ENCODE data around the gene IL17B. TPM values are rescaled to one million over a fixed set of nuclear protein-coding genes. Genes with fewer than 3 reads are reported as not detected.

IL17B gene
- total RNA-seq, 6 experiments from 2014 or later, result 0.50 to 0.85 (median 0.76) TPM

DNA sequence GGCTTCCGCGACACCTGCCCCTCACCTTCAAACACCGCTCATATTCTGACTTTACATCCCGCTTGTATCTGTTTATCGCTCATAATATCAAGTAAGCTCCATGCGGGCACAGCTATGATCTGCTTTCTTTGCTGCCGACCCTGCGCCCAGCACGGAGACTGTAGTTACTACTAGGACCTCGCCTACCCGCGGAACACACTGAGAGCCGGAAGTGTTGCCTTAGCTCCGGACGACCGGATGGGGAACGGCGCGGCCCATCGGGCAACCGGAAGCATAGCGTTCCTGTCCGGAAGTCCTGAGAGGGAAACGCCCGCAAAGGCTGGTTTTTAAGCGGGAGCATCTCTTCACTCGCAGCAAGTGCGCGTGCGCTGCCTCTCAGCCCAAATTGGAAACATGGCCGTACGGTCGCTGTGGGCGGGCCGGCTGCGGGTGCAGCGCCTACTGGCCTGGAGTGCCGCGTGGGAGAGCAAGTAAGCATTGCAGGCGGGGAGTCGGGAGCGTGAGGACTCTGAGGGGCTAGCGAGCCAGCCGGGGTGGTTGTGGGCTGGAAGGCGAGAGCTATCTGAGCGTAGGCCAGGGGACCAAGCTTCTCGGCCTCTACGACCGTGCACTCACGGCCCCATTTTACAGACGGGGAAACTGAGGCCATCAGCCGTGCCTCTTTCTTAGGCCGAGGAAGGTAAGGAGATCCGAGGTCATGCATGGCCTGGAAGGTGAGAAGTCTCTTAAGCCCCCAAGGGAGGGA is 33.8 kb downstream of the IL17B start, which contains the start of gene GRPEL2:
Gene GRPEL2, plus strand, starts transcription at position 353 of the 745 bp plus-strand sequence. Its CDS starts 41 bp downstream, at position 394.
- H3K36me3 Mint-ChIP-seq (ENCODE audit: low read depth), result peaks cover 37% of the 10 kb centered on the region
- no peaks in the 10 kb centered on the region; the same call in 1 of the 2 replicates for H3K9me3 Mint-ChIP-seq
- H3K4me3 Mint-ChIP-seq, result peak within 1 kb of the TSS; percentile 95
- peaks cover 3% of the 10 kb centered on the region for H3K27me3 Mint-ChIP-seq (ENCODE audit: insufficient read depth)
- peaks cover 45% of the 10 kb centered on the region for H3K4me1 Mint-ChIP-seq (ENCODE audit: low read depth)
- DNase-seq, result peak; percentile 97
- TF ChIP-seq, protein P1, sequence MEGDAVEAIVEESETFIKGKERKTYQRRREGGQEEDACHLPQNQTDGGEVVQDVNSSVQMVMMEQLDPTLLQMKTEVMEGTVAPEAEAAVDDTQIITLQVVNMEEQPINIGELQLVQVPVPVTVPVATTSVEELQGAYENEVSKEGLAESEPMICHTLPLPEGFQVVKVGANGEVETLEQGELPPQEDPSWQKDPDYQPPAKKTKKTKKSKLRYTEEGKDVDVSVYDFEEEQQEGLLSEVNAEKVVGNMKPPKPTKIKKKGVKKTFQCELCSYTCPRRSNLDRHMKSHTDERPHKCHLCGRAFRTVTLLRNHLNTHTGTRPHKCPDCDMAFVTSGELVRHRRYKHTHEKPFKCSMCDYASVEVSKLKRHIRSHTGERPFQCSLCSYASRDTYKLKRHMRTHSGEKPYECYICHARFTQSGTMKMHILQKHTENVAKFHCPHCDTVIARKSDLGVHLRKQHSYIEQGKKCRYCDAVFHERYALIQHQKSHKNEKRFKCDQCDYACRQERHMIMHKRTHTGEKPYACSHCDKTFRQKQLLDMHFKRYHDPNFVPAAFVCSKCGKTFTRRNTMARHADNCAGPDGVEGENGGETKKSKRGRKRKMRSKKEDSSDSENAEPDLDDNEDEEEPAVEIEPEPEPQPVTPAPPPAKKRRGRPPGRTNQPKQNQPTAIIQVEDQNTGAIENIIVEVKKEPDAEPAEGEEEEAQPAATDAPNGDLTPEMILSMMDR (IDR thresholded peaks at IDR 0.05), result no peak
- peak within 1 kb of the TSS; percentile 90 for H3K27ac Mint-ChIP-seq

DNA sequence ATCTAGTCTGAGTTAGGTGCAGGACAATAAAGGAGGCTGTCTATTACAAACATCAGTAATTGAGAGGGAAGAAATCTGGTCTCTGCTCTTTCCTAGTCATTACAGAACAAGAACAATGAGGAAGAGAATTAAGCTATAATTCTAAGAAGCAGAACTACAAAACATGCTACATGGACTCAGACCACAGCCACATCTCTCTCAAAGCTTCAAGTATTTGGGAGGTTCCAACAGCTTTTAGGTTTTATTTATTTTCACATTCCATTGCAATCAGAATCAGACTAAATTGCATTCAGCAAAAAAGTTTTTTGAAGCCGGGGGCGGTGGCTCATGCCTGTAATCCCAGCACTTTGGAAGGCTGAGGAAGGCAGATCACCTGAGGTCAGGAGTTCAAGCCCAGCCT is 34.9 kb downstream of the IL17B start:
- Mint-ChIP-seq H3K4me3 (peak overlapping the region; percentile 95), H3K36me3 (ENCODE audit: low read depth) (peaks cover 27% of the 10 kb centered on the region), H3K27me3 (ENCODE audit: insufficient read depth) (peaks cover 3% of the 10 kb centered on the region), H3K9me3 (no peaks in the 10 kb centered on the region; the same call in 1 of the 2 replicates), H3K4me1 (ENCODE audit: low read depth) (peaks cover 45% of the 10 kb centered on the region), H3K27ac (peak overlapping the region; percentile 59; the same call in 1 of the 2 replicates)
- no peak for DNase-seq
- TF ChIP-seq, protein P1 (IDR thresholded peaks at IDR 0.05), result no peak

DNA sequence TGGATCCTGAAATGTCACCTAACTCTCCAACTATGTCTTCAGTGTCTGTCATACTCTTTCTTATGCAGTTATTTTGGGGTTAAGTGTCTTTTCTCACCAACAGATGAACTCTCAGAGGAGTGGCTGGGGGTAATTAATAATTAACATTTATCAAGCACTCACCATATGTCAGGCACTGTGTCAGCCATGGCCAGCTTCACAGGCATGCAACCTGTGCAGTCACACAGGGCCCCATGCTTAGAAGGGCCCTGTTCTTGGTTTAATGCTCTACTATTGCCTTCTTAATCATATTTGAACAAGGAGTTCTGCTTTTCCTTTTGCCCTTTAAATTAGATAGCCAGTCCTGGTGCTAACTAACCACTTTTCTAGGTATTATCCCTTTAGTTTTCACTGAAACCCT is 37.2 kb downstream of the IL17B start:
- TF ChIP-seq, protein P1 (IDR thresholded peaks at IDR 0.05), result no peak
- peaks cover 10% of the 10 kb centered on the region for H3K36me3 Mint-ChIP-seq (ENCODE audit: low read depth)
- no peak overlapping the region for H3K4me3 Mint-ChIP-seq
- H3K4me1 Mint-ChIP-seq (ENCODE audit: low read depth), result peaks cover 25% of the 10 kb centered on the region
- peaks cover 3% of the 10 kb centered on the region for H3K27me3 Mint-ChIP-seq (ENCODE audit: insufficient read depth)
- H3K27ac Mint-ChIP-seq, result no peak overlapping the region
- no peaks in the 10 kb centered on the region; the same call in 1 of the 2 replicates for H3K9me3 Mint-ChIP-seq
- DNase-seq, result no peak

GRCh38 chr5:149340920-149341319 is 38.2 kb downstream of the IL17B start:
- Mint-ChIP-seq H3K36me3 (ENCODE audit: low read depth) (peaks cover 6% of the 10 kb centered on the region), H3K9me3 (no peaks in the 10 kb centered on the region; the same call in 1 of the 2 replicates), H3K27me3 (ENCODE audit: insufficient read depth) (peaks cover 3% of the 10 kb centered on the region), H3K4me1 (ENCODE audit: low read depth) (peaks cover 17% of the 10 kb centered on the region), H3K27ac (no peak overlapping the region), H3K4me3 (no peak overlapping the region)
- DNase-seq, result no peak
- TF ChIP-seq, protein P1 (IDR thresholded peaks at IDR 0.05), result no peak

- Mint-ChIP-seq H3K36me3 (ENCODE audit: low read depth) (no peaks in the 10 kb centered on the region), H3K4me1 (ENCODE audit: low read depth) (peaks cover 13% of the 10 kb centered on the region), H3K9me3 (no peaks in the 10 kb centered on the region), H3K4me3 (no peak overlapping the region), H3K27ac (no peak overlapping the region), H3K27me3 (ENCODE audit: insufficient read depth) (no peaks in the 10 kb centered on the region)
- TF ChIP-seq, protein P1 (IDR thresholded peaks at IDR 0.05), result no peak
- no peak for DNase-seq
These were observed 40.7 kb downstream of the IL17B start for GRCh38 chr5:149338364-149338763.

Data from HFFc6 (cell line).